Tibial artery (tissue), 4 donors: ENCODE data around the gene TTC21A.
A peak's percentile ranks its signal among the peaks of the same experiment; 100 is the strongest.

ENCODE experiments used
- DNase-seq, 2 donors: peaks; one replicate each; pipeline ENCODE4 v3.0.0-alpha.2; 2019
- H3K27ac ChIP-seq, 2 donors: fragments of 200-600 bp; sonication (generic) in 1 of 2; 1 replicate in 1 of 2; 2 replicates in 1 of 2; pipeline ENCODE4 v1.5.1; 2018 to 2019; ENCODE audit warnings: mild to moderate bottlenecking in 1 of 2
- H3K27me3 ChIP-seq, 2 donors: fragments of 200-600 bp; sonication (generic) in 1 of 2; one replicate each; pipeline versions ENCODE4 v1.5.1 to v1.6.0; 2016 to 2019
- H3K36me3 ChIP-seq, 3 donors: fragments of 200-600 bp; sonication (generic) in 2 of 3; one replicate each; pipeline ENCODE4 v1.5.1; 2016 to 2019; ENCODE audit warnings: mild to moderate bottlenecking in 2 of 3
- H3K4me1 ChIP-seq, 4 donors: fragments of 200-600 bp; sonication (generic) in 2 of 4; 1 replicate in 3 of 4; 2 replicates in 1 of 4; pipeline ENCODE4 v1.5.1; 2016 to 2019
- H3K4me3 ChIP-seq, 2 donors: fragments of 200-600 bp; sonication (generic) in 1 of 2; 1 replicate in 1 of 2; 2 replicates in 1 of 2; pipeline ENCODE4 v1.5.1; 2018 to 2019; ENCODE audit warnings: mild to moderate bottlenecking in 2 of 2
- H3K9me3 ChIP-seq, 3 donors: fragments of 200-600 bp; sonication (generic) in 1 of 3; one replicate each; pipeline ENCODE4 v1.5.1; 2016 to 2019
- intact Hi-C: fragments of 100-400 bp; cut with DNase I; formaldehyde crosslinking; loops from one replicate; pipeline ENCODE4 v1.15.0; 2023; ENCODE audit warnings: low total_unique reads
- TF ChIP-seq, protein P1 (sequence below), 2 experiments: fragments of 200-600 bp in 1 of 2; fragments of 450-650 bp in 1 of 2; IDR thresholded peaks; one replicate each; pipeline ENCODE4 v1.5.1; 2017 to 2019; ENCODE audit warnings: antibody characterized with exemption in 2 of 2, mild to moderate bottlenecking in 1 of 2, moderate library complexity in 1 of 2

The TTC21A gene

DNA sequence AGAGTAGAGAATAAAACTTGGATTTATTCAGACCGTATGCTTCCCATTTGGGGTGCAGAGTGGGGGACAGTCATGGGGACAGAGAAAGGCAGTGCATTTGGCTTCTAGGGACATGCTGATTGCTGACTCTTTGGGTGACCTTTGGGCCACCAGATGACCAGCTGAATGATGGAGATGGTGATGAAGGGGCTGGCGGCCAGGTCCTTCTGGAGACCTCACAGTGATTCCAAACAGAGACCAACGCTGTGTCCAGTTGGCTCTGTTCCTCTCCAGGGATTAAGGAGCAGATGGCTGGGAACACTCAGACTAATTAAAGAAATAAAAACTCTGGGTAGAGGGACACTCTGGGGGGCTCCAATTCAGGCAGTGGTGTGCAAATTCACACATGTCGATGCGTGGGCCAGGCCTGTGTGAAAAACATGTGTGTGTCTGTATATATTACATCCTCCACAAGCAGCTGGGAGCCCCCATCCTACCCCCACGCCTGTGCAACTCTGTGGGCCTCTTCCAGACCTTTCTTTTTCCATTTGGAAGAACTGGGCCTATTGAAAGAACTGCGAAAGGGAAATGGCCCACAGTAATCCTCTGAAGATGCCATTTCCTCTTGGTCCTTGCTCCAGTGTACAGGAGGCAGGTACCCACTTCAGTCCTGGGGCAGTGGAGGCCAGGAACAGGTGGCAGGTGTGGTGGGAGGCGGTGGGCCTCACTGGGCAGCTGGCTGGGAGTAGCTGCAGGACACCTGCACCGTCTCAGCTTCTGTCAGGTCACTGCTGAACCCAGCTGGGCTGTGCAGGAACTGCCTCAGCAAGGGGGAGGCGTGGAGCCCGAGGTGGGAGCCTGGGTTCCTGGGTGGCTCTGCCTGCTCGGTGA lies 76.0 kb downstream of the TTC21A start:
- DNase-seq = no peak
- H3K9me3 ChIP-seq = no peaks in the 10 kb centered on the region
- peaks cover 0 to 49% (median 23%) of the 10 kb centered on the region in 4 donors for H3K4me1 ChIP-seq
- TF ChIP-seq, protein P1, sequence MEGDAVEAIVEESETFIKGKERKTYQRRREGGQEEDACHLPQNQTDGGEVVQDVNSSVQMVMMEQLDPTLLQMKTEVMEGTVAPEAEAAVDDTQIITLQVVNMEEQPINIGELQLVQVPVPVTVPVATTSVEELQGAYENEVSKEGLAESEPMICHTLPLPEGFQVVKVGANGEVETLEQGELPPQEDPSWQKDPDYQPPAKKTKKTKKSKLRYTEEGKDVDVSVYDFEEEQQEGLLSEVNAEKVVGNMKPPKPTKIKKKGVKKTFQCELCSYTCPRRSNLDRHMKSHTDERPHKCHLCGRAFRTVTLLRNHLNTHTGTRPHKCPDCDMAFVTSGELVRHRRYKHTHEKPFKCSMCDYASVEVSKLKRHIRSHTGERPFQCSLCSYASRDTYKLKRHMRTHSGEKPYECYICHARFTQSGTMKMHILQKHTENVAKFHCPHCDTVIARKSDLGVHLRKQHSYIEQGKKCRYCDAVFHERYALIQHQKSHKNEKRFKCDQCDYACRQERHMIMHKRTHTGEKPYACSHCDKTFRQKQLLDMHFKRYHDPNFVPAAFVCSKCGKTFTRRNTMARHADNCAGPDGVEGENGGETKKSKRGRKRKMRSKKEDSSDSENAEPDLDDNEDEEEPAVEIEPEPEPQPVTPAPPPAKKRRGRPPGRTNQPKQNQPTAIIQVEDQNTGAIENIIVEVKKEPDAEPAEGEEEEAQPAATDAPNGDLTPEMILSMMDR (IDR thresholded peaks at IDR 0.05) = no peak
- H3K36me3 ChIP-seq = no peaks in the 10 kb centered on the region
- H3K27me3 ChIP-seq = no peaks in the 10 kb centered on the region
- no peak overlapping the region for H3K4me3 ChIP-seq
- intact Hi-C loops = no loop called here
- H3K27ac ChIP-seq = peak overlapping the region; percentile 91 to 93

DNA sequence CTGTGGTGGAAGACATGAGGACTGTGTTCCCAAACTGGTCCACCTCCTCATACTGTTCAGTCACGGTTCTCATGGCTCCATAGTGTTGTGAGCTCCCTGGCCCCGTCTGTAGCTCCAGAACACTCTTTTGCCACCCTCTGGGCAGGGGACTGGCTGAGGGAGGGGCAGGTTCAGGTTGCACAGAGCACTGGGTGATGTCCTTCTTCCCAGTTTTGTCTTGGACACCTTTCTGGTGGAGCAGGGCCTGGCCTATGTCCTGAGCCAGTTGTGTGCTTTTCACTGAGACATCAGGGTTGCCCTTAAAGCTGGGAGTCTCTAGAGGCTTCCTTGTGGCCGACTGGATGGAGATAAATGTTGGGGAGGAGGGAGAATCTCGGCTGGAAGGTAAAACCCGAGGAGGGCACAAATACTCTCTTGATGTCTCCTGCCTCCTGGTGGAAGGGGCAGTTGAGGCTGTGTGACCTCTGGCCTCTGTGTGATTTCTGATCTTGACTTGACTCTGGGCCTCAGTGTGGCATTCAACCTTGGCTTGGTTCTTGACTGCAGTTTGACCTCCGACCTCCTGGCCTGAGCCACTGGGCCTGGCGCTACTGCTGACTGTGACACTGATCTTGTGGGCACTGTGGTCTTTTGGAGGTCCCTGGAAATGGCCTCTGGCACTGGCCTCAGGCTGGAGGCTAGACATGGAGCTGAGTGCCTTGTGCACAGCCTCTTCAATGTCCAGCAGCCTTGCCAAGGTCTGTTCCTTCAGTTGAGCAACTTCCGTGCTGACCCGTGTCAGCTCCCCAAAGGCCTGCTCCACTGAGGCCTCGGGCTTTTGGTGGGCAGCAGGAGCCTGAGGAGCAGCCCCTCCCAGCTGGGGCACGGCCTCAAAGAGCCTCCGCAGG lies 76.8 kb downstream of the TTC21A start:
- H3K27ac ChIP-seq = peak overlapping the region; percentile 91 to 93
- H3K27me3 ChIP-seq = no peaks in the 10 kb centered on the region
- intact Hi-C loops = no loop called here
- peaks cover 0 to 40% (median 17%) of the 10 kb centered on the region in 4 donors for H3K4me1 ChIP-seq
- no peaks in the 10 kb centered on the region for H3K9me3 ChIP-seq
- no peaks in the 10 kb centered on the region for H3K36me3 ChIP-seq
- TF ChIP-seq, protein P1 (IDR thresholded peaks at IDR 0.05) = no peak
- no peak overlapping the region for H3K4me3 ChIP-seq
- DNase-seq = no peak

DNA sequence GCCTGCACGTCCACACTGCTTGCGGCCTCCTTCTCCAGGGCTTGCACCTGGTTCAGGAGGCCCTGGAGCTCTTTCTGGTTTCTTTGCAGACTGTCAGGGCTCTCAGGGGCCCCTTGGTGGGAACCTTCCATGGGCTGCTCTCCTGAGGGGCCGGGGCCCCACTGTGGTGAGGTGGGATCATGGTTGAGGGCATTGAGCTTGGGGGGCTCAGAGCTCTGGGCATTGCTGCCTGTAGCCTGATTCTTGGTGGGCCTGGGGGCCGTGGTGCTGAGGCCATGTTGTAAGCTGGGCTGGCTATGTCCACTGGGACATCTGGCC lies 77.4 kb downstream of the TTC21A start:
- Histone ChIP-seq H3K4me1 (peaks cover 0 to 40% (median 11%) of the 10 kb centered on the region in 4 donors), H3K36me3 (no peaks in the 10 kb centered on the region), H3K4me3 (no peak overlapping the region), H3K27ac (no peak overlapping the region), H3K27me3 (no peaks in the 10 kb centered on the region), H3K9me3 (no peaks in the 10 kb centered on the region)
- TF ChIP-seq, protein P1 (IDR thresholded peaks at IDR 0.05) = no peak
- intact Hi-C loops = loop anchor here (5.0 kb wide), 1 partner anchor 78 kb away; the partner anchor contains the start of genes GORASP1 and TTC21A
- DNase-seq = no peak

DNA sequence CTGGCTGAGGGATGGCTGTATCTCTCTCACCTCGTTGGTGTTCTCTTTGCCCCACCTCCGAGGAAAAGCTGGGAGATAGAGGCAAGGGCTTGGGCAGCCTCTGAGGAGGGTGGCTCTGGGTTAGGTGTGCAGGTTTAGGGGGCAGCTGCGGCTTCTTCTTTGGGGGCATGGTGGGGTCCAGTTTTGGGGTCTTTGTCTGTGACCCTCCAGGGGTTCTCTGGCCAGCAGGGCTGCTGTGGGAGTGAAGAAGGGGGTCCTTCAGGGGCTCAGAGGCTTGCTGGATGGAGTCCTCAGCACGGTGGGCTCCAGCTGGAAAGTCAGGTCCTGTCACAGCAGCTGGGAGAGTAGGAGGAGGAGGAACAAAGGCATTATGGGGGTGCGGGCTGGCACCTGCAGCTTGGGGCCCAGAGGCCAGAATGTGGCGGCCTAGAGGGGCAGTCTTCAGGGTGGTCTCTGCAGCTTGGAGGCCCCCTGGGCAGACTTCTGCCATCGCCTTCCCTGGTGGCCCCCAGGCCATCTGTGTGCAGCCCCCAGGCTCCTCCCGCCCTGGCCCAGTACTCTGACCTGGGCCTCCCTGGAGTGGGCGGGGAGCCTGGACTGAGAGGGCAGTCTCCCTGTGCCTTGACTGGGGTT lies 78.0 kb downstream of the TTC21A start:
- H3K4me3 ChIP-seq = no peak overlapping the region
- H3K27ac ChIP-seq = no peak overlapping the region
- TF ChIP-seq, protein P1 (IDR thresholded peaks at IDR 0.05) = no peak
- H3K9me3 ChIP-seq = no peaks in the 10 kb centered on the region
- peaks cover 0 to 39% (median 6%) of the 10 kb centered on the region in 4 donors for H3K4me1 ChIP-seq
- H3K27me3 ChIP-seq = no peaks in the 10 kb centered on the region
- DNase-seq = no peak
- no peaks in the 10 kb centered on the region for H3K36me3 ChIP-seq
- intact Hi-C loops = loop anchor here (5.0 kb wide), 1 partner anchor 78 kb away; the partner anchor contains the start of genes GORASP1 and TTC21A

DNA sequence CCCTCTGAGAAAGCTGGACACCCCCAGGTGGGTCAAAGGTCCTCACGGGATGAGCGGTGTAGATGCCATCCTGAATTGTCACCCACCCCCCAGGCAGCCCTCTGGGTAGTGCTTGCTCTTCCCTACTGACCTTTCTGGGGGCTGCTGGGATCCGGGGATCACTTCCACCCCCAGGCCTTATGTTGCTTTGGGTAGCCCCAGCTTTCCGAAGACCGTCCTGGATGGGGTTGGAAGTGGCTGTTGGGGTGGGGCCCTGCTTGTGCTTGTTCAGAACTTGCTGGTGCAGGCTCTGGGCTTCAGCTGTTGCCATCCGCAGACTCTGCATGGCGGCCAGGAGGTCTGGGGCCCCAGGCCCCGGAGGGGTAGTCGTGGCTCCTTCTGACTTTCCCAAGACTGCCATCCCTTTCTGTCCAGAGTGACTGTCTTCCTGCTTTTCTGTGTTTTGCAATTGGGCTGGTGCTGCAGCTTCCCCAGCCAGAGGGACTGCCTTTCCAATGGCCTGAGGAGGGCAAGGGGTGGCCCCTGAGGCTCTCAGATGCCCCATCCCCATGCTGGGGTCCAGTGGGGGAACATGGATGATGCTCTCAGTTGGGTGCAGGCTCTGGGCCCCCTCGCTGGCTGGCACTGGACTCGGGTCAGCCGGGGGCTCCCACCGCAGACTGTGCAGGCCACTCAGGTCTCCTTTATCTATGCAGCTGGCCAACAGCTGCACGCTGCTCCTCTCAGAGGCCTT lies 78.6 kb downstream of the TTC21A start:
- TF ChIP-seq, protein P1 (IDR thresholded peaks at IDR 0.05) = no peak
- H3K4me1 ChIP-seq = peaks cover 0 to 36% (median 2%) of the 10 kb centered on the region in 4 donors
- H3K27ac ChIP-seq = no peak overlapping the region
- H3K27me3 ChIP-seq = no peaks in the 10 kb centered on the region
- intact Hi-C loops = loop anchor here (5.0 kb wide), 1 partner anchor 79 kb away; the partner anchor contains the start of genes GORASP1 and TTC21A
- no peak overlapping the region for H3K4me3 ChIP-seq
- H3K9me3 ChIP-seq = no peaks in the 10 kb centered on the region
- no peaks in the 10 kb centered on the region for H3K36me3 ChIP-seq
- no peak for DNase-seq
